Middle frontal gyrus (tissue), 1 donor: ENCODE measurements around the gene CXCL11.
"Not testable (repeated sequence)": the region's sequence is repeated elsewhere in the genome, so short reads cannot be mapped to it uniquely, and the experiment has no call there.

Experiments used
- DNase-seq: peaks from one replicate; pipeline ENCODE4 v3.0.0-alpha.2; 2015; ENCODE audit warnings: low spot score; ENCODE audit errors: extremely low spot score

The CXCL11 gene

GRCh38 chr4:76043306-76043705 lies 7.4 kb upstream of the CXCL11 start:
- not testable (repeated sequence) for DNase-seq

GRCh38 chr4:76042241-76042998 lies 6.5 kb upstream of the CXCL11 start:
- DNase-seq: not testable (repeated sequence)

GRCh38 chr4:76036855-76037254 lies 985 bp upstream of the CXCL11 start:
- no peak for DNase-seq

- DNase-seq: no peak
Observed at GRCh38 chr4:76035141-76035540, 729 bp downstream of the CXCL11 start.

- DNase-seq: no peak
Observed at GRCh38 chr4:76029300-76029699, 6.6 kb downstream of the CXCL11 start.

- DNase-seq: no peak
Observed at GRCh38 chr4:76028350-76028765, 7.5 kb downstream of the CXCL11 start.

- no peak for DNase-seq
Observed at GRCh38 chr4:76024065-76024464, 11.8 kb downstream of the CXCL11 start.

- no peak for DNase-seq
Observed at GRCh38 chr4:76023389-76023788, 12.5 kb downstream of the CXCL11 start, which contains the start of gene CXCL10. TSS of gene CXCL10 (minus strand) at chr4:76023497. CDS start at chr4:76023431, 66 bp downstream.

- DNase-seq: no peak
Observed at GRCh38 chr4:76022677-76023076, 13.2 kb downstream of the CXCL11 start.

- no peak for DNase-seq
Observed at GRCh38 chr4:76022031-76022430, 13.8 kb downstream of the CXCL11 start.

GRCh38 chr4:76017056-76017686 lies 18.7 kb downstream of the CXCL11 start:
- no peak for DNase-seq

- no peak for DNase-seq
Observed at GRCh38 chr4:76016393-76016792, 19.5 kb downstream of the CXCL11 start.

GRCh38 chr4:76013540-76013939 lies 22.3 kb downstream of the CXCL11 start:
- DNase-seq: no peak

- DNase-seq: no peak
Observed at GRCh38 chr4:76012388-76012801, 23.5 kb downstream of the CXCL11 start.

- DNase-seq: peak; percentile 24
Observed at GRCh38 chr4:76011700-76012387, 24.0 kb downstream of the CXCL11 start.

- no peak for DNase-seq
Observed at GRCh38 chr4:76011018-76011670, 24.7 kb downstream of the CXCL11 start.

- no peak for DNase-seq
Observed at GRCh38 chr4:76010576-76010975, 25.3 kb downstream of the CXCL11 start.

- no peak for DNase-seq
Observed at GRCh38 chr4:76009311-76009710, 26.6 kb downstream of the CXCL11 start.

GRCh38 chr4:76007089-76007862 lies 28.6 kb downstream of the CXCL11 start, which contains the start of gene CXCL9:
TSS of gene CXCL9 (minus strand) at chr4:76007509. CDS start at chr4:76007449, 60 bp downstream.
- no peak for DNase-seq

- no peak for DNase-seq
Observed at GRCh38 chr4:76003620-76004019, 32.2 kb downstream of the CXCL11 start.

- DNase-seq: no peak
Observed at GRCh38 chr4:76003035-76003434, 32.8 kb downstream of the CXCL11 start.
